NCI-H146 treated with DMSO at 0.1 percent for 48 hours (cell line): ENCODE results near the gene KLHL22.
A peak's percentile ranks its signal among the peaks of the same experiment; 100 is the strongest.

Experiments used
- DNase-seq: peaks from one replicate; lab custom pipeline; 2025; ENCODE audit not compliant: unreplicated experiment; lab: John Stamatoyannopoulos, UW

The KLHL22 gene

DNA sequence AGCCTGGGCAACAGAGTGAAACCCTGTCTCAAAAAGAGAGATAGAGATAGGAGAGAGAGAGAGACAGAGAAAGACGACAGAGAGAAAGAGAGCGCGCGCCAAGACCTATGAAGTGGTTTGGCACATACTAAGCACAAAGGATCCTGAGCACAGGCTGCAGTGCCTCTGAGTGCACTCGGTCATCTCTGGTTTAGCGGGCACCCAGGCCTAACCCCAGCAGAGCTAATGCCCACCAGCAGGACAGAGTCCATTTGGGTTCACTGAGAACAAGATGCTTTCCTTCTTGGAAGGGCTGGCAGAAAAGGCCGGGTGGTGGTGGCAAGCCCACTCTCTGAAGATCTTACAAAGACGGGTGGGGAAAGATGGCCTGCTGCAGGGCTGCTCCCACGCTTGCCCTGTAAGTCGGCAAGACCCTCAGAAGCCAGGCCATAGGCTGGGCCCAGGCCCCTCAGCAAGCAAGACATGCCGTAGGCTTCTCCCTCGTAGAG, 61.3 kb downstream of the KLHL22 start:
- no peak for DNase-seq

DNA sequence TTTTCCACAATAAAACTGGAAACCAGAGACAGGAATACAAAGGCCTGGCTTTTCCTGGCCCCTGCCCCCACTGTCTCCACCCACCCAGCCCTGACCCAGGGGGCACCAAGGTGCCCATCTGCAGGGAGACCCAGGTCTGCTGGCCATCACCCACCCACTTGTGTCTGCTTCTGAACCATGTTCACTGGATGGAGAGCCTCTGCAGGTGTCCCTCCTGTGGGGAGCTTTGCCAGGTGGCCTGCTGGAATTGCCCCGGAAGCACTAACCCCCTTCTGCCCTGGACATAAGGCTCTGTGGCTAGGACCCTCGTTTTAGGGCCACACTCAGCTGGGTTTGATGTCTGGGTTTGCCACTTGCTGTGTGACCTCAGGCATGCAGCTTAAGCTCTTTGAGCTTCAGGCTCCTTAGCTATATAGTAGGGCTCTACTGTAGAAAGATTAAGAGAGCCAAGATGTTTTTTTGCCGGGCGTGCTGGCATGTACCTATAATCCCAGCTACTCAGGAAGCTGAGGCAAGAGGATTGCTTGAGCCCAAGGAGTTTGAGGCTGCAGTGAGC, 61.8 kb downstream of the KLHL22 start:
- no peak for DNase-seq

DNA sequence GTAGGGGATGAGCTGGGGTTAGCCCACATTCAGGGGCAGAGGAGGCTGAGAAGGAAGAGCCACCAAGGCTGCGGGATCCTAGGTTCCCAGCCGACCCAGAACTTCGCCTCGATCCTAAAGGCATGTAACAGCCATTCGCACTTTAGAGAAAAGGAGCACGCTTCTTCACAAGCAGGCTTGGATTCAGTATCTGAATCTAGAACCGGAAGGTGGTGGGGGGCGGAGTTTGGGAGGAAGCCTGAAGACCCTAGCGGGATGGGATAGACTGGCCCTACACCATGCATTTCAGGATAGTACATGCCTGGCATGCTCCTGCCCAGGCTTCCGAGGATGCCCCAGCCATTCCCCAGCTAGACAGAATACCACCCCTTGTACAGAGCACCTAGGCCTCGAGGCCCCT, 62.4 kb downstream of the KLHL22 start:
- DNase-seq: no peak

DNA sequence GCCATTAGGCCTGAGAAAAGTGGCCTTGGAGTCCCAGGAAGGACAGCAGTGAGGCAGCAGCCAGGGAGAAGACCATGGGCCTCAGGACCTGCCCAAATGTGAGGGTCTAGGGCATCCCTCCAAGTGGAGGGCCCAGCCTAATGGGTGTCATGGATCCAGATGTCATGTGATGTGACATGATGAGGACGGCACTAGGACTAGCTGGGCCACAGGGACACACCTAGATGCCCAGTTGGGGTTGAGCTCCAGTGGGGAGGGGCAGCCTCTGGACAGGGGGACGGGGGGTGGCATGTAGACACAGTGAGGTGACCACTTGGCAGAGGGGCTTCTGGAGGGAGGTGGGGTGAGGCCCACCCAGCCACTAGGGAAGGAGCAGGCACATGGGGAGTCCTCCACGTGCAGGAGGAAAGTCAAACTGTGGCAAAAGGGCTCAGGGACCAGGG, 63.3 kb downstream of the KLHL22 start:
- no peak for DNase-seq

DNA sequence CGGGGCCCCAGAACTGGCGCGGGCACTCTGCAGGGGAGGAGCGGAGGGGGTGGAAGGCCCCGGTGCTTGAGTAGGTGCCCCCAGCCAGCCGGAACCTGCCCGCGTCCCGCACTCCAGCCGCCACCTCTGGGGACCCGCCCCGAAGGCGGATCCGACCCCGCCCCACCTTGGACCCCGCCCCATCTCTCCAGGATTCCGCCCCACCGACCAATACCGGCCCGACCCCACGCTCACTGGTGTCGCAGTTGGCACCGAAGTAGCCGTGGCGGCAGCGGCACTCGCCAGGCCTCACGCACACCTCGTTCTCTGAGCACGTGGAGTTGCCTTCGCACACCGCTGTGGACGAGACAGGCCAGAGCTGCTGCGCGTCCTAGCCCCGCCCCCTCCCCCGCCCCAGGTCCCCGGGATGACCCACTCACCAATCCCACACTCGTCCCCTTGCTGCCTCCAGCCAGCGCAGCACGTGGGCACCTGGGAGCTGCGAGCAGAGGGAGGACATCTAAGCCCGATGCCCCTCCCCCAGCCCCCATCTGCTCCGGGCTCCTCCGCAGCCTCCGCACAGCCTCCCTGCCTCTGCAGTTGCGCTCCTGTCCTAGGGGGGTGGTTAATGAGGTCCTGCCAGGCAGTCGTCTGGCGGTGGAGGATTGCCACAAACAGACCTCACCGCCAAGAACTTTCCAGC, 63.9 kb downstream of the KLHL22 start:
- no peak for DNase-seq

DNA sequence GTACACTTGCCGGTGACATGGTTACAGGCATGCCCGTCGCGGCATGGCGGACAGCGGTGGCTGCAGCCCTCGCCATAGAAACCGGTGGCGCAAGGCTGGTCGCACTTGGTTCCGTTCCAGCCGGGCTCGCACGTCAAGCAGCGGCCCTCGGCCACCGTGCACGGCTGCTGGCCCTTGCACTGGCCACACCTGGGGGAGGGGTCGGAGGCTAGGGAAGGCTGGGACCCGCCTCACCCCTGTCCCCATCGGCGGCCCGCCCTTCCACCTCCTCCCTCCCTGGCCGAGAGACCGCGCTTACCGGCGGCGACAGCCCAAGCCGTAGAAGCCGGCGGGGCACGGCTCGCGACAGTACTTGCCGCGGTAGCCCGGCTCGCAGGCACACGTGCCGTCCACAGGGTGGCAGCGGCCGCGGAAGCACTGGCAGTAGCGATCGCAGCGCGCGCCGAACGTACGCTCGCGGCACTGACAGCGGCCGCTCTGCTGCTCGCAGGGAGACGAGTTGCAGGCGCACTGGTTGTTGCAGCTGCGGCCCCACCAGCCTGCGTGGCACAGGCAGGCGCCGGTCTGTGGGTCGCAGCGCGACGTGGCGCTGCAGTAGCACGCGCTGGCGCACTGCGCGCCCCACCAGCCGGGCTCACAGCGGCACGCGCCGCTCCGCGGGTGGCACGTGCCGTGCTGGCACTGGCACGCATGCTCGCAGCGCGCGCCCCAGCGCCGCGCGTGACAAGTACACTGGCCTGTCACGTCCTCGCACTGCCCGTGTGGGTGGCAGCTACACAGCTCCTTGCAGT, 64.7 kb downstream of the KLHL22 start:
- DNase-seq: peak; percentile 3

DNA sequence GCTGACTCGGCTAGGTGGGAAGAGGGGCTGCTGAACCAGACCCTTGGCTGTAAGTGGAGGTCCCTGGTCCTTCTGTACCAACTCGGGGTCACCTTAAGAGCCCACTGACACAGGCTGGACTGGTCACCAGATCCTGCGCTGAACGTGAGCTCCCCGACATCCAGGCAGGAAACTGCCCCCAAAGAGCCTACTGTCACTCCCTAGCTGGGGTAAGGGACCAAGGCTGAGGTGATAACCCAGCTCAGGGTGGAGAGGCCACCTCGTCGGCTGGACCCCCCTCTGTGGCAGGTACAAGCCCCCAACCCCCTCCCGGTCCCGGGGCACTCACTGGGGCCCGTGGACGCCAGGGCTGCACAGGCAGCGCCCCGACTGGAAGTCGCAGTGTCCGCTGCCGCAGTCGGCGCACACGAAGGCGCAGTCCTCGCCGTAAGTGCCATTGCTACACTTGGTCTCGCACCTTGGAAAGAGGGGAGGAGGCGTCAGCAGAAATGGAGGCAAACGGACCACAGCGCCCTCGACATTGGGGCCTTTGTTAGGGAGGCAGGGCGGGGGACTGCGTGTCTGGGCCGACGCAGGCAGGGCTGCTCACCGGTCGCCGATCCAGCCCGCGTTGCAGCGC, 65.4 kb downstream of the KLHL22 start:
- no peak for DNase-seq

DNA sequence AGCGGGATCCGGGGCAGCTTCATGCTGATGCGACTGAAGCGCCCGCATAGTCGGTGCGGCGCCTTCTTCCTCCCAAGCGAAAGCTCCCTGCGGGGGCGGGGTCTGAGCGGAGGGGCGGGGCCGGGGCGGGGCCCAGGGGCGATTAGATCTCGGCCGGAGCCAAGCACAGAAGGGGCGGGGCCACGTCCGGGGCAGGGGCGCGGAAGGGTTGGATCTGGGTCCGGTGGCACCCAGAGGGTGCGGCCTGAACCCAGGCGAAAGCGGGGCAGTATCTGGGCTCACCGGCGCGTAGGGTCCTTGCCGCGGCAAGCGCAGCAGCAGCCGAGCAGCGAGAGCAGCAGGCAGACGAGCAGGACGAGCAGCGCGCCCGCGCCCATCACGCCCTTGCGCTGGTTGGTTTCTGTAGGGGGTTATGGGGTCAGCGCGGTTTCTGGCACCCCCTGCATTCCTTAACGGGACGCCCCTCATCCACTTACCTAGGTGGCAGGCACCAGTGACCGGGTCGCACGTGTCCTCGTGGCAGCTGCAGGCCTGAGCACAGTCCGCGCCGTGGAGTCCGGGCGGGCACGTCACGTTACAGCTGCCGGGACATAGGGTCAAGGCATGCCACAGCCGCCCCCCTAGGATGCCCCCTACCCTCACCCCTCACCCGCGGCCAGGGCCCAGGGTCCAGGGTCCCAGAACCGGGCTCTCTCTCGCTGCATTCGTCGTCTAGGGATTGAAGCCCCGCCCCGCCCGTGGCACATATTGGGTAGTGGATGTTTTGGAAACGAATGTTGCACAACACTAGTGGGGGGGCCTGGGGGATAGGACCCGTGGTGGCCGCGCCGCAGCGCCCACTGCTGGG, 66.1 kb downstream of the KLHL22 start:
- DNase-seq: no peak

DNA sequence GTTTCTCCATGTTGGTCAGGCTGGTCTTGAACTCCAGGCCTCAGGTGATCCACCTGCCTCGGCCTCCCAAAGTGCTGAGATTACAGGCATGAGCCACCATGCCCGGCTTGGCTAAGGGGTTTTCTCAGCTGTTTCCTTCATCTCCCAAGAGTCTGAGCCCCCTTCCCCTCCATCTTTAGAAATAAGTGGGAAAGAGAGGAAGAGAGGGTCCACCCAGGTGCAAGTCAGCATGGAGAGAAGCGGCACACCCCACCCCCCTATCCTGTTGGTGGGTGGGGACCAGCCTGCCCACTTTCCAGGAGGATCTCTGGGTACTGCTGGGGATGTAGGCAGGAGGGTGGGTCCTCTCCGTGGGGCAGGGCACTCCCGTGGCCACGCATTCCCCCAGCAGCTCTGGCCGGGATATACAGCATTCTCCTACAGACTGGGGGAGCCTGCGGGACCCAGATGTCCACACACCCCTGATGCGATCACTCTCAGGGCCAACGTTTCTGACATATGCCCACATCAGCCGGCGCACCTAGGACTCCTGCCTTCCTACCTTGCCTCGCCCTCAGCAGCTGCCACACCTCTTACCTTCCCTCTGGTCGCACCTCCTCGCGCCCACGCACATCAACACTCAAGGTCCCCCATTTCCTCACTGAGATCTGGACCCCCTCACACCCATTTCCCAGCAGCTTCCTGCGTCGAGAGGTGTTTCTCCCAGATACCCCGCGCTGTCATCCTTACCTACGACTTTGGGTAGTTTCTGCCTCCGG, 66.9 kb downstream of the KLHL22 start:
- DNase-seq: no peak

DNA sequence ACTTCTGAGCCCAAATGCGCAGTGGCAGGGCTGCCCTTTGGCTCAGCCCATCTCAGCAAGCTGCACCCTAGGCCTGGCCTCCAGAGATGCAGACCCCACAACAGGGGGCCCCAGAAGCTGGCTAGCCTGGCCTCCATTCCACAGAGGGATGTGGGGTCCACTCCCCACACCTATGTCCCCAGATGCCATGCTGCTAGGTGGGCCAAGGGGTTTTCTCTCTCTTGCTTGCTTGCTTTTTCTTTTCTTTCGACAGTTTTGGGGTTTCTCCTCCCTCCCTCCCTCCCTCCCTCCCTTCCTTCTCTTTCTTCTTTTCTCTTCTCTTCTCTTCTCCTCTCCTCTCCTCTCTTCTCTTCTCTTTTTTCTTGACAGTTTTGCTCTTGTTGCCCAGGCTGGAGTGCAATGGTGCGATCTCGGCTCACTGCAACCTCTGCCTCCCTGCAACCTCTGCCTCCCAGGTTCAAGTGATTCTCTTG, 67.6 kb downstream of the KLHL22 start:
- no peak for DNase-seq

DNA sequence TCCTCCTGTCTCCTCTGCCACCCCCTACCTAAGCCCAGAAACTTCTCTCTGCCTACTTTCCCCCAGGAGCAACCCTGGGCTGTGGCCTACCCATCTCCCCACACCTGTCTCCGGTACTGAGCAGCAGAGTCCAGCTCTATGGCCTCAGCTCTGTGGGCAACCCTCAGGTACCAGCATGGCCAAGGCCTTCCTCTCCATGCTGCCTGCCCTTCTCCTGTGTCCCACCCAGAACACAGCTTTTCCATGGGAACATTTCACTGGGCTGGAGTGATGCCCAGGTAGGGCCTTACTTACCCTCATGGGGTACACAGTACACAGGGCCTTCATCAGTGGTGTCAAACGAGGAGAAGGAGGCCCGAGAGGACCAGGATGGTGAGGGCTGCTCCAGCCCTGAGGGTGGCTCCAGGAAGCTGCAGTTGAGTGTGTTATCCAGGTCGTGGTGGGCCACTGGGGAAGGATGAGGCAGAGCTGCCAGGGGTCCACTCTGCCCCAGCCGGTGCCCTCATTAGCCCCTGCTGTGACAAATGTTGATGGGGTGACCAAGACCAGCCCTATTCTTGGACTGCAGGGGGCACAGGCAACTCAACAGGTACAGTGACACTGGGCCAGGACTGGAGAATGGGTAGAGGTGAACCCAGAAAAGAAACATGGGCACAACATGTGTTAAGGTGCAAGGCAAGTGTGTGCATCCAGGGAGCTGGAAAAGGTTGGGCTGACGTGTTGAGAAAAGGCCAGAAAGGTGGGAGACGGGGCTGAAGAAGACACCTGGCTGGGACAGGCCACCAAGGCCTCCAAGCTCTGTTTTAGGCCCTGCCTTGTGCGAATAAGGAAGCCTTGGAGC, 68.3 kb downstream of the KLHL22 start:
- DNase-seq: no peak

DNA sequence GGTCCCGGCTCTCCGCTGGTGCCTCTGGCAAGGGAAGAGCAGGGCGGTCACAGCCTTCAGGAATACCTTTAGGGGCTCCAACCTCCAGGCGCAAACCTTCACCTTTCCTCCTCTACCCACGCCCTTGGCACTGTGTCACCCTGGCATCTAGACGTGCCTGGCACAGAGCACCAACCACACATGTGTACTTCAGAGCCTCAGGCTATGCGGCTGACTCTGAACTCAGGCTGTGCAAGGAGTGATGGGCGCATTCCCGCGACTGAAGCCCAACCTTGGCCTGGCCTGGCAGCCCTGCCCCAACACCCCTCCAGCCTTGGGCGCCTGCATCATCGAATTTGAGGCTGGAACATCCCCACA, 69.4 kb downstream of the KLHL22 start:
- no peak for DNase-seq

DNA sequence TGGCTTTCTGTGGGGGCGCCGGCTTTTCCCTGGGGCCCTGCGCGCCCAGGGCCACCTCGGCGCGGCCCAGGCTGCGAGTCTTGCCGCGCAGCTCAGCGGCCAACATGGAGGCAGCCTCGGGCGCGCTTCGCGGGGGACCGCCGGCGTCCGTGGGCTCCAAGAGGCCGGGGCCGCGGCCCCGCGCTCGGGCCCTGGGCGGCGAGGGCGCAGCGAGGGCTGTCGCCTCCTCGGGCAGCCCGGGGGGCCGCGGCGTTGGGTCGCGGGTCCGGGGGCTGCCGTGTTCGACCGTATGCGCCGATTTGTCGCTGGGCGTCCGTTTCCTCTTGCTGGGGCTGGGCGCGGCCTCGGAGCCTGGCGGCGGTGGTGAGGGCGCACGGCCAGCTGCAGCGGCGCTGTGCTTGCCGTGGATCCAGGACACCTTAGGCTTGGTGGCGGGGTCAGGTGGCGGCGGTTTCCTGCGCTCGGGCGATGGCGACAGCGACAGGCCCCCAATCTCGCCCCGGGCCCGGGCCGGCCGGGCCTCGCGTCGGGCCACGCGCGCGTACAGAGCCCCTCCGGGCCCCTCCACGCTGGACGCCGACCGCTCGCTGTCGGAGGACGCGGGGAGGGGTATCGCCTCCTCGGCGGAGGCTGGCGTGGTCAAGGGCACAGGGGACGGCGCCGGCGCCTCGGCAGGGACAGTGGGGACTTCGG, 69.9 kb downstream of the KLHL22 start:
- no peak for DNase-seq

DNA sequence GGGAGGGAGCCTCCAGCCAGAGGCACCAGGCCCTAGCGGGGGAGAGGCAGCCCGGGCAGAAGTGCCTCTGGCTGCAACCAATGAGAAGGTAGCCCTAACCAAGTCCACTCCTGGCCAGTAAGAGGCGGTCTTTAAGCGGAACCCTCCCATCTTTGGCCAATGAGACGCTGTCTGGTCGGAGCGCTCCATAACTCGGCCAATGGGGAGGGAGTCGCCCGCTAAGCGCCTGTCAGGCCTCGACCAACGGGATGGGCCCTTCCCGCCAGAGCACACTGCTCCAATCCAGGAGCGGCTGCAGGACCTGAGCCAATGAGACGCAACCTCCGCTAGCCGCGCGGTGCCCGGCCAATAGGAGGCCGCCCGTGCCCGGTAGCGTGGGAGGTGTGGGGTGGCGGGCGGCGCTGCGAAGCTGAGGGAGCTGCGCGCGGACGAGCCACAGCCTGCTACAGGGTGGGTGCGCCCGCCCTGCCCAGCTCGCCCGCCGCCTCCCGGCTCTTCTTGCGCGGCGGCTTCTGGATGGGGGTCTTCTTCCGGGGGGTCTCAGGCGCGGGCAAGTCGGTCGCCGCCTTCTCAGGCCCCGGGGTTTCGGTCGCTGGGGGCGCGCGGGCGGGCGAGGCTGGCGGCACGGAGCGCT, 70.5 kb downstream of the KLHL22 start:
- no peak for DNase-seq

DNA sequence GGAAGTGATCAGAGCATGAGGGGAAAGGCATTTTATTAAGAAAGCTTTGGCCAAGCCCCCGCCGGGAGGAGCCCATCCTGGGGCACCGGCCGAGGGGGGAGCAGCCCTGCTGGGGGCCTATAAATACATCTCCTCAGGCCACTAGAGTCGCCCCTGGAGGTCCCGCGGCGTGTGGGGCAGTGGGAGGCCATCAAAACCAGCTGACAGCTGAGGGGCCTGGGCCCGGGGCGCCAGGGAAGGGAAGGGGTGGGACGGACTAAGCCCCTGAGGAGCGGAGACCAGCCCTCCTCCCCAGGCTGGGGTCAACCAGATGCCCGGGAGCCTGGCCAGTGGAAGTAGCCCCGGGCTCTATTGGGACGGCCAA, 71.0 kb downstream of the KLHL22 start:
- DNase-seq: no peak

DNA sequence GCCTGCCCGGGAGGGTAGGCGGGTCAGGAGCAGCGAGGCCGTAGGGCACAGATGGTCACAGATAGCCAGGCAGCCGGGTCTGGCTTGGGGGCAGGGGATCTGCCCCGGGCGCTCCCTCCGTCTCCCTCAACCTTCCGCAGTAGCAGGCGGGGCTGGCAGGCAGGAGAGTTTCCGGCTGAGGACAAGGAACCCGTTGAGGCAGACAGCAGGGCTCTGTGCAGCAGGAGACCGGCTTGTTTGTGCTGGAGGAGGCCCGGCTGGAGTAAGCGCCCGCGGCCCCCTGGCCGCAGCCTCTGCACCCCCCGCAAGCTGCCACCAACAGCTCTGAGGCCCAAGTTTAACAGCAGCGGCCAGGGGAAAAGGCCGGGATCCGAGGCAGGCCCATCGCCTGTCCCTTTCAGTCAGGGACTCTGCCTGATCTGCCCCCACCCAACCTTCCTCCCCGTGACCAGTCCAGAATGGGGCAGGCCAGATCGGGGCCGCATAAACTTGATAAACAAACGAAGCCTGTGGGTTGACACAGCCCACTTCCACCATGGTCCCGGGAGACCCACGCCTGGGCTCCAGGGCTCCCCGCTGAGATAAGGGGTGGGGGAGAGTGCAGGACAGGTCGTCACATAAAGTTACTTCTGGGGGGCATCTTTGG, 71.6 kb downstream of the KLHL22 start:
- no peak for DNase-seq

DNA sequence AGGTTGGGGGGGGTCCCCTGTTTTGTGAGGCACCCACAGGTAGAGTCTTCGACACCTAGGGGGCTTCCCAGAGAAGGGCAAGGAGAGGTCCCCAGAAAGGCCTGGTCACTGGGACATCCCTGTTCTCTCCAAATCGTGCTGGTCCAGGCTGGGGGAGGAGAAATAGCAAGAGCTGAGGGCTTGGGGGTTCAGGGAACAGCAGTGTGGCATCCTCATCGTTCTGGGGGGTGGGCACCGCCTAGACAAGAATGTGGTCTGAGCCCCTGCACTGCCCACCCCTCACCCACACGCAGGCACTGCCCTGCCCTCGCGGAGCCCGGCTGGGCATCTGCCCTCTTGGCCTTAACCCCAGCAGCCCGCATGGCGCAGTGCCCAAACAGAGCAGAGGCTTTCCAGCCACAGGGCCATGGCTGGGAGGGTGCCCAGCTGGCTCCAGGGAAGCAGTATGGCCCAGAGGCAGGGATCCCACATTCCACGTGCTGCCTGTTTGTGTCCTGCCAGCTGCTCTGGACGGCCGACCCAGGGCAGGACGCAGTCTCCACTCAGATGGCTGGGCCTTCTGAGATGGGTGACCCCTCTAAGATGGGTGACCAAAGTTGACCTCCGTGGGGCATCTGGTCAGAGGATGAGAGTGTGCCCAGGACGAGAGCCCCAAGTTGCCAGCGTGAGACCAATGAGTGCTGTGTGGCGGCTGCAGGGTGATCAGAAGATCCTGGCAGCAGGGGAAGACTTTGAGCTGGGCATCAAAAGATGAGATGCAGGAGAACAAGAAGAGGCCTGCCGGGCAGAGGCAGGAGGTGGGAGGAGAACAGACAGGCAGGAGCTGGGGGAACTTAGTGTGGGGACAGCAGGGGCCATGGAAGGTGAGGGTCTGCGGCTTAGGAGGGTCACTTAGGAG, 72.3 kb downstream of the KLHL22 start:
- no peak for DNase-seq
